ENCODE measurements around the gene RNF145. TPM values are rescaled to one million over a fixed set of nuclear protein-coding genes. Genes with fewer than 3 reads are reported as not detected.
A peak's percentile ranks its signal among the peaks of the same experiment; 100 is the strongest.

RNF145 gene, protein sequence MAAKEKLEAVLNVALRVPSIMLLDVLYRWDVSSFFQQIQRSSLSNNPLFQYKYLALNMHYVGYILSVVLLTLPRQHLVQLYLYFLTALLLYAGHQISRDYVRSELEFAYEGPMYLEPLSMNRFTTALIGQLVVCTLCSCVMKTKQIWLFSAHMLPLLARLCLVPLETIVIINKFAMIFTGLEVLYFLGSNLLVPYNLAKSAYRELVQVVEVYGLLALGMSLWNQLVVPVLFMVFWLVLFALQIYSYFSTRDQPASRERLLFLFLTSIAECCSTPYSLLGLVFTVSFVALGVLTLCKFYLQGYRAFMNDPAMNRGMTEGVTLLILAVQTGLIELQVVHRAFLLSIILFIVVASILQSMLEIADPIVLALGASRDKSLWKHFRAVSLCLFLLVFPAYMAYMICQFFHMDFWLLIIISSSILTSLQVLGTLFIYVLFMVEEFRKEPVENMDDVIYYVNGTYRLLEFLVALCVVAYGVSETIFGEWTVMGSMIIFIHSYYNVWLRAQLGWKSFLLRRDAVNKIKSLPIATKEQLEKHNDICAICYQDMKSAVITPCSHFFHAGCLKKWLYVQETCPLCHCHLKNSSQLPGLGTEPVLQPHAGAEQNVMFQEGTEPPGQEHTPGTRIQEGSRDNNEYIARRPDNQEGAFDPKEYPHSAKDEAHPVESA
- total RNA-seq (2022) (169 and 193 TPM in 2 replicates), Bru-seq, nascent RNA (percentile 98 among the genes with signal in this experiment), BruChase-seq, experiment 1, labeled RNA remaining after a 6-hour chase (percentile 97 among the genes with signal in this experiment), BruChase-seq, experiment 2, labeled RNA remaining after a 2-hour chase (percentile 94 among the genes with signal in this experiment)
- long read RNA-seq, transcript RNF145-202 (11 exons, 3,613 nt) = major isoform, 13 of 209 reads
- long read RNA-seq, partial matches to known transcripts = 26 of 209 reads
- long read RNA-seq, other reads (novel, unspliced or antisense) = 167 of 209 reads

DNA sequence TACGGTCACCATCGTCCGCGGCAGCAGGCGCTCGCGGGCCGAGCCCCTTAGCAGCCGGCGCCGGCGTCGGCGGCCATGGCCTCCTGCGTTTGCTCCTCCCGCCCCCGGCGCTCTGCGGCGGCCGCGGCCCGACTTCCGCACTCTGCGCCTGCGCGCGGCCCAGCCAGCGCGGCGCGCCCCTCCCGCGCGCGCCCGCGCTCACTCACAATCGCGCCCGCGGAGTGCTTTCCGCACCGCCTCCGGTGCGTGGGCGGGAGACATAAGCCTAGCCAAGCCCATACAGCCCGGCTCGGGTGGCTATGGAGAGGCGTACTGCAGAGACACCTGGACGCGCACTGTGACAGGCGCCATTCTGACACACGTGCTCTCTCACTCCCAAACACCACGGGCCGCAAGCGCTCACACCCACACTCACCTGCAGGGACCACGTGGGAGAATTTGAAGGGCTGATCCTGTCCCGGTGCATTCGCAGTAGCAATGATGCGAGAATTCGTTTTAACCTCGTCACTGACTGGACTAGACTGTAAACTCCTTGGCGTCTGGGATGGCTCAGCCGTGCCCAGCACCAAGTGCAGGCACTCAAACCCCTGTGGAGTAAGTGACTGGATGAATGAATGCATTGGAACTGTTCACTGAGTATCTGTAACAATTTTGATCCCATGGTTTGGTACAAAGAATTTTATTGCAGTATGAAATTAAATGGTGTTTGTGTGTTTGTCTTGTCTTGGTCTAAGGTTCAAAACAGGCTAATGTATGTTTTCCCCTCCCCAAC is at the start of gene RNF145:
Gene RNF145 (minus strand): TSS at position 116 of the 772 bp plus-strand sequence. CDS start 5,936 bp downstream, outside the sequence.
- H3K27ac Mint-ChIP-seq (ENCODE audit: unreplicated experiment) = peak within 1 kb of the TSS; percentile 96
- CTCF ChIA-PET = interaction anchor here (0.7 kb wide), 1 partner anchor 28 kb away, joined by 4 read pairs; no protein-coding TSS in a partner anchor
- TF ChIP-seq, protein P1, sequence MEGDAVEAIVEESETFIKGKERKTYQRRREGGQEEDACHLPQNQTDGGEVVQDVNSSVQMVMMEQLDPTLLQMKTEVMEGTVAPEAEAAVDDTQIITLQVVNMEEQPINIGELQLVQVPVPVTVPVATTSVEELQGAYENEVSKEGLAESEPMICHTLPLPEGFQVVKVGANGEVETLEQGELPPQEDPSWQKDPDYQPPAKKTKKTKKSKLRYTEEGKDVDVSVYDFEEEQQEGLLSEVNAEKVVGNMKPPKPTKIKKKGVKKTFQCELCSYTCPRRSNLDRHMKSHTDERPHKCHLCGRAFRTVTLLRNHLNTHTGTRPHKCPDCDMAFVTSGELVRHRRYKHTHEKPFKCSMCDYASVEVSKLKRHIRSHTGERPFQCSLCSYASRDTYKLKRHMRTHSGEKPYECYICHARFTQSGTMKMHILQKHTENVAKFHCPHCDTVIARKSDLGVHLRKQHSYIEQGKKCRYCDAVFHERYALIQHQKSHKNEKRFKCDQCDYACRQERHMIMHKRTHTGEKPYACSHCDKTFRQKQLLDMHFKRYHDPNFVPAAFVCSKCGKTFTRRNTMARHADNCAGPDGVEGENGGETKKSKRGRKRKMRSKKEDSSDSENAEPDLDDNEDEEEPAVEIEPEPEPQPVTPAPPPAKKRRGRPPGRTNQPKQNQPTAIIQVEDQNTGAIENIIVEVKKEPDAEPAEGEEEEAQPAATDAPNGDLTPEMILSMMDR (IDR thresholded peaks at IDR 0.05; ENCODE audit: unreplicated experiment) = no peak
- peak; percentile 85 for DNase-seq
- peaks cover 80% of the 10 kb centered on the region for H3K36me3 Mint-ChIP-seq (ENCODE audit: insufficient read depth, unreplicated experiment)
- TSS peak; percentile 57 for BruUV-seq (replicated peaks)
- peaks cover 66% of the 10 kb centered on the region for H3K4me1 Mint-ChIP-seq (ENCODE audit: low read depth, unreplicated experiment)
- no peaks in the 10 kb centered on the region for H3K9me3 Mint-ChIP-seq (ENCODE audit: low read depth, unreplicated experiment)
- no peaks in the 10 kb centered on the region for H3K27me3 Mint-ChIP-seq (ENCODE audit: unreplicated experiment)
- H3K4me3 Mint-ChIP-seq (ENCODE audit: low read depth, unreplicated experiment) = peak within 1 kb of the TSS; percentile 95
- intact Hi-C loops (cut with micrococcal nuclease; ENCODE audit: unreplicated experiment) = loop anchor here (5.0 to 10.0 kb wide), 2 partner anchors 108 to 1325 kb away; no protein-coding TSS in a partner anchor

DNA sequence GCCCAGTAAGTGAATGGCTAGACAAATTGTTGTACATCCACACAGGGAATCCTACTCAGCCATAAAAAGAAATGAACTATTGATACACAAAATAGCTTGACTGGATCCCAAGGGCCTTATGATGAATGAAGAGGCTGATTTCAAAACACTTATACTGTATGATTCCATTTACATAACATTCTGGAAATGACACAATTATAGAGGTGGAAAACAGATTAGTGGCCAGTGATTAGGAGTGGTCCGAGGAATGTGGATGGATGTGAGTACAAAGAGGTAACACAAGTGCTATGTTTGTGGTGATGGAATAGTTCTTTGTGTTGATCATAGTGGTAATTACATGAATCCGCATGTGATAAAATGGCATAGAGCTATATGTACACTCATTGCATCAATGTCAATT is 49.0 kb upstream of the RNF145 start:
- BruUV-seq (replicated peaks) = no TSS peak
- no peak for DNase-seq
- CTCF ChIA-PET = no interaction called here
- Mint-ChIP-seq H3K36me3 (ENCODE audit: insufficient read depth, unreplicated experiment) (peaks cover 11% of the 10 kb centered on the region), H3K9me3 (ENCODE audit: low read depth, unreplicated experiment) (peaks cover 2% of the 10 kb centered on the region), H3K27ac (ENCODE audit: unreplicated experiment) (no peak overlapping the region), H3K4me3 (ENCODE audit: low read depth, unreplicated experiment) (no peak overlapping the region), H3K4me1 (ENCODE audit: low read depth, unreplicated experiment) (peaks cover 9% of the 10 kb centered on the region), H3K27me3 (ENCODE audit: unreplicated experiment) (no peaks in the 10 kb centered on the region)
- intact Hi-C loops (cut with micrococcal nuclease; ENCODE audit: unreplicated experiment) = no loop called here
- TF ChIP-seq, protein P1 (IDR thresholded peaks at IDR 0.05; ENCODE audit: unreplicated experiment) = no peak

DNA sequence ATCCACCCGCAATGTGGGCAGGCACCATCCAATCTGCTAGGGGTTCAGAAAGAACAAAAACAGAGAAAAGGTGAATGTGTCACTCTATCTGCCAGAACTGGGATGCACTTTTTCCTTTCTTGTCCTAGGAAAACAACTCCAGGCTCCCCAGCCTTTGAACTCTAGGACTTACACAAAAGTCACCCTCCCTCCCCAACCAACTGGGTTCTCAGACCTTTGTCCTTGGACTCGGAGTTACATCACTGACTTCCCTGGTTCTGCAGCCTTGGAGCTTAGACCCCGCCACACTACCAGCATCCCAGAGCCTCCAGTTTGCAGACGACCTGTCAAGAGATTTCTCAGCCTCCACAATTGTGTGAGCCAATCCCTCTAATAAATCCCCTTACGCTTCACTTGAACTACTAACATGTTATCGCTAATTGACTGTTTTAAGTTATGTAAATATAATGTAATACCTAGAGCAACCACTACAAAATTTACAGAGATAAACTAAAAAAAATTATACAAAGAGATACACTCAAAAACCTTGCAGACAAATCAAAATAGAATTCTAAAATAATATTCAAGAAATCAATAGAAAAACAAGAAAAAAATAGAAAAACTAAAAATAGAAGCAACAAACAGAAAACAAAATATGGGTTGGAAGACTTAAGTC is 48.4 kb upstream of the RNF145 start:
- Mint-ChIP-seq H3K4me1 (ENCODE audit: low read depth, unreplicated experiment) (peaks cover 9% of the 10 kb centered on the region), H3K36me3 (ENCODE audit: insufficient read depth, unreplicated experiment) (peaks cover 5% of the 10 kb centered on the region), H3K9me3 (ENCODE audit: low read depth, unreplicated experiment) (peaks cover 2% of the 10 kb centered on the region), H3K27ac (ENCODE audit: unreplicated experiment) (no peak overlapping the region), H3K27me3 (ENCODE audit: unreplicated experiment) (no peaks in the 10 kb centered on the region), H3K4me3 (ENCODE audit: low read depth, unreplicated experiment) (no peak overlapping the region)
- intact Hi-C loops (cut with micrococcal nuclease; ENCODE audit: unreplicated experiment) = no loop called here
- CTCF ChIA-PET = no interaction called here
- BruUV-seq (replicated peaks) = no TSS peak
- TF ChIP-seq, protein P1 (IDR thresholded peaks at IDR 0.05; ENCODE audit: unreplicated experiment) = no peak
- no peak for DNase-seq

All from Calu3 (cell line).